Measurements from ENCODE around the gene PRM3. TPM values are rescaled to one million over a fixed set of nuclear protein-coding genes. Genes with fewer than 3 reads are reported as not detected.

The PRM3 gene
- total RNA-seq, 1 experiment from 2014 or later = not detected

DNA sequence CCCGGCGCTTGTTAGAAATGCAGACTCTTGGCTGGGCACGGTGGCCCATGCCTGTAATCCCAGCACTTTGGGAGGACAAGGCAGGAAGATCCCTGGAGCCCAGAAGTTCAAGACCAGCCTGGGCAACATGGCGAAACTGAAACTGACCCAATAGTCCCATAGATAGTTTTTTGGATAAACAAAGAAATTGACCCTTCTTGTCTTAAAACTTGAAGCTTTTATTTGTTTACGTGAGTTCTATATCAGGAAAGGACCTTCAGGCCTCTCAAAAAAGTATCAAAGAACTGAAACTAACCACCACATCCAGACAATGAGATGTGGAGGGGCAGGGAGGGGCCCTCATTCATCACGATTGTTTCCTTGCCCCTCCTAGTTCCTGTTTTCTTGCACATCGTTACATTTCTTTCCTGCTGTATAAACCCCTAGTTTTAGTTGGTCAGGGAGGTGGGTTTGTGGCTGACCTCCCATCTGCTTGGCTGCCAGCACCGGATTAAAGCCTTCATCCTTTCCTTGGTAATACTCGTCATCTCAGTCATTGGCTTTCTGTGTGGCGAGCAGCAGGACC lies 37.6 kb upstream of the PRM3 start:
- no peak overlapping the region for H3T11ph ChIP-seq (ENCODE audit: low read length)
- no peak overlapping the region for H3K18ac ChIP-seq (ENCODE audit: insufficient read length, low read depth, low read length)
- H4K20me1 ChIP-seq (ENCODE audit: control insufficient read depth, insufficient read depth, insufficient read length) = no peaks in the 10 kb centered on the region
- H3K9me3 ChIP-seq (ENCODE audit: control insufficient read depth, low read depth, low read length) = no peaks in the 10 kb centered on the region
- H3K23me2 ChIP-seq (ENCODE audit: insufficient read length, low read depth, low read length, poor library complexity, severe bottlenecking) = no peaks in the 10 kb centered on the region
- TF ChIP-seq, protein P1, sequence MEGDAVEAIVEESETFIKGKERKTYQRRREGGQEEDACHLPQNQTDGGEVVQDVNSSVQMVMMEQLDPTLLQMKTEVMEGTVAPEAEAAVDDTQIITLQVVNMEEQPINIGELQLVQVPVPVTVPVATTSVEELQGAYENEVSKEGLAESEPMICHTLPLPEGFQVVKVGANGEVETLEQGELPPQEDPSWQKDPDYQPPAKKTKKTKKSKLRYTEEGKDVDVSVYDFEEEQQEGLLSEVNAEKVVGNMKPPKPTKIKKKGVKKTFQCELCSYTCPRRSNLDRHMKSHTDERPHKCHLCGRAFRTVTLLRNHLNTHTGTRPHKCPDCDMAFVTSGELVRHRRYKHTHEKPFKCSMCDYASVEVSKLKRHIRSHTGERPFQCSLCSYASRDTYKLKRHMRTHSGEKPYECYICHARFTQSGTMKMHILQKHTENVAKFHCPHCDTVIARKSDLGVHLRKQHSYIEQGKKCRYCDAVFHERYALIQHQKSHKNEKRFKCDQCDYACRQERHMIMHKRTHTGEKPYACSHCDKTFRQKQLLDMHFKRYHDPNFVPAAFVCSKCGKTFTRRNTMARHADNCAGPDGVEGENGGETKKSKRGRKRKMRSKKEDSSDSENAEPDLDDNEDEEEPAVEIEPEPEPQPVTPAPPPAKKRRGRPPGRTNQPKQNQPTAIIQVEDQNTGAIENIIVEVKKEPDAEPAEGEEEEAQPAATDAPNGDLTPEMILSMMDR (conservative IDR thresholded peaks at IDR 0.05) = no peak
- H3K36me3 Mint-ChIP-seq (ENCODE audit: insufficient read depth in 1 of 3, low read depth in 3 of 3) = no peaks in the 10 kb centered on the region
- DNase-seq = no peak
- peaks cover 39 to 46% of the 10 kb centered on the region in 2 experiments for H3K4me1 Mint-ChIP-seq
- H2BK12ac ChIP-seq (ENCODE audit: insufficient read length, low read depth, low read length) = no peak overlapping the region
- H3K27me3 ChIP-seq (ENCODE audit: insufficient read depth, low read length) = no peaks in the 10 kb centered on the region
- no peak overlapping the region for H2BK20ac ChIP-seq (ENCODE audit: low read depth, low read length, poor library complexity, severe bottlenecking)
- no peak overlapping the region for H3K4me2 ChIP-seq (ENCODE audit: insufficient read depth, insufficient read length, low read length)
- H3K4ac ChIP-seq (ENCODE audit: low read depth, low read length) = no peak overlapping the region
- H4K8ac ChIP-seq (replicated peaks; ENCODE audit: insufficient read length, low read depth, low read length) = no peak overlapping the region
- no peak overlapping the region; a peak in 2 of 7 replicates for H3K27ac Mint-ChIP-seq
- H3K27me3 Mint-ChIP-seq (ENCODE audit: low read depth) = no peaks in the 10 kb centered on the region
- H3K79me2 ChIP-seq (ENCODE audit: insufficient read depth, low read length) = no peaks in the 10 kb centered on the region
- no peaks in the 10 kb centered on the region for H3K9me3 Mint-ChIP-seq
- peaks cover 4% of the 10 kb centered on the region; the same call in 1 of the 2 replicates for H3K4me1 ChIP-seq (ENCODE audit: insufficient read depth, low read length)
- no CpG with 5 or more reads among the region's 10 CpGs for WGBS (ENCODE audit: extremely low coverage, insufficient read length, low lambda C conversion rate)
- H3K56ac ChIP-seq (ENCODE audit: insufficient read length, low read depth, low read length) = no peak overlapping the region
- no peak overlapping the region for H4K5ac ChIP-seq (ENCODE audit: insufficient read length, low read depth, low read length)
- no peak overlapping the region for H3K4me3 Mint-ChIP-seq
- H3K9ac ChIP-seq (ENCODE audit: extremely low read depth, insufficient read length, low read length) = no peak overlapping the region
- no peaks in the 10 kb centered on the region for H3K79me1 ChIP-seq (ENCODE audit: insufficient read depth, low read depth, low read length, poor library complexity, severe bottlenecking)
- no peak overlapping the region for H2BK120ac ChIP-seq (ENCODE audit: low read depth, low read length, poor library complexity, severe bottlenecking)
- H2BK5ac ChIP-seq (ENCODE audit: insufficient read length, low read length) = no peak overlapping the region
- H3K27ac ChIP-seq (ENCODE audit: insufficient read length, low read depth, low read length) = no peak overlapping the region
- no peak overlapping the region for H2AFZ ChIP-seq (ENCODE audit: low read length)
- H2AK5ac ChIP-seq (ENCODE audit: insufficient read length, low read length) = no peak overlapping the region
- no peak overlapping the region for H3K14ac ChIP-seq (ENCODE audit: insufficient read depth, low read length)
- H2BK15ac ChIP-seq (ENCODE audit: low read depth, low read length) = no peak overlapping the region
- H4K91ac ChIP-seq (ENCODE audit: insufficient read length, low read depth, low read length) = no peak overlapping the region
- H3K23ac ChIP-seq (ENCODE audit: insufficient read length, low read depth, low read length) = no peak overlapping the region

All from H9 (cell line).